H4 (cell line): ENCODE results near the gene P3H2. TPM values are rescaled to one million over a fixed set of nuclear protein-coding genes. Genes with fewer than 3 reads are reported as not detected.

Experiments used
- DNase-seq: peaks from one replicate; pipeline ENCODE4 v3.0.0-alpha.2; 2015; ENCODE audit warnings: low spot score
- total RNA-seq: library from RNA; depleted of rRNA; stranded (reverse); fragments of >200 nt; shearing (Covaris generic); gene quantifications from 2 replicates; pipeline ENCODE4 v1.2.3, GENCODE V29; 2014

The P3H2 gene
- total RNA-seq, 1 experiment from 2014 or later, result 22.7 TPM

- no peak for DNase-seq
Observed at GRCh38 chr3:190055773-190056172, 64.9 kb downstream of the P3H2 start.

GRCh38 chr3:190053919-190054672, 66.6 kb downstream of the P3H2 start:
- peak; percentile 74 for DNase-seq

GRCh38 chr3:190051641-190052040, 69.1 kb downstream of the P3H2 start:
- no peak for DNase-seq

GRCh38 chr3:190048932-190049441, 71.7 kb downstream of the P3H2 start:
- DNase-seq, result no peak

- DNase-seq, result no peak
Observed at GRCh38 chr3:190044974-190045373, 75.7 kb downstream of the P3H2 start.

- DNase-seq, result no peak
Observed at GRCh38 chr3:190044142-190044541, 76.6 kb downstream of the P3H2 start.

GRCh38 chr3:190043741-190044140, 77.0 kb downstream of the P3H2 start:
- DNase-seq, result no peak

GRCh38 chr3:190042558-190042957, 78.1 kb downstream of the P3H2 start:
- no peak for DNase-seq

GRCh38 chr3:190041333-190042041, 79.2 kb downstream of the P3H2 start:
- DNase-seq, result no peak

GRCh38 chr3:190040145-190040544, 80.6 kb downstream of the P3H2 start:
- no peak for DNase-seq

GRCh38 chr3:190038050-190038933, 82.4 kb downstream of the P3H2 start:
- peak; percentile 93 for DNase-seq

GRCh38 chr3:190036631-190037030, 84.1 kb downstream of the P3H2 start:
- DNase-seq, result no peak

- DNase-seq, result no peak
Observed at GRCh38 chr3:190034446-190034845, 86.3 kb downstream of the P3H2 start.

- DNase-seq, result no peak
Observed at GRCh38 chr3:190032923-190033322, 87.8 kb downstream of the P3H2 start.

- DNase-seq, result no peak
Observed at GRCh38 chr3:190031887-190032752, 88.6 kb downstream of the P3H2 start.

- DNase-seq, result no peak
Observed at GRCh38 chr3:190027116-190027515, 93.6 kb downstream of the P3H2 start.

GRCh38 chr3:190026154-190026553, 94.5 kb downstream of the P3H2 start:
- DNase-seq, result no peak

GRCh38 chr3:190024912-190025311, 95.8 kb downstream of the P3H2 start:
- DNase-seq, result no peak

GRCh38 chr3:190019844-190020243, 100.9 kb downstream of the P3H2 start:
- no peak for DNase-seq

GRCh38 chr3:190019006-190019405, 101.7 kb downstream of the P3H2 start:
- DNase-seq, result no peak

- DNase-seq, result no peak
Observed at GRCh38 chr3:190018460-190018859, 102.2 kb downstream of the P3H2 start.
